GM23338 (cell line): Measurements from ENCODE around the gene SLC51A. TPM values are rescaled to one million over a fixed set of nuclear protein-coding genes. Genes with fewer than 3 reads are reported as not detected.

Source experiments
- ATAC-seq: fragments of 200-7000 bp; cut with Tn5 transposase; 3 replicates; pipeline ENCODE4 v1.9.1; 2020
- DNase-seq: peaks from one replicate; pipeline ENCODE4 v3.0.0-alpha.2; 2015; ENCODE audit warnings: low spot score
- H2AFZ ChIP-seq: fragments of 200-600 bp; sonication (generic); 2 replicates; pipeline ENCODE4 v1.8.0; 2016; ENCODE audit warnings: antibody characterized with exemption, mild to moderate bottlenecking, moderate library complexity
- H3F3A ChIP-seq: fragments of 200-600 bp; sonication (generic); replicated peaks from 2 replicates; pipeline ENCODE4 v1.8.0; 2017; ENCODE audit warnings: antibody characterized with exemption, mixed run types, low read depth
- H3K27ac ChIP-seq: fragments of 200-600 bp; sonication (generic); 2 replicates; pipeline ENCODE4 v1.6.1; 2016; ENCODE audit warnings: low read depth
- H3K27me3 ChIP-seq: fragments of 200-600 bp; sonication (generic); 2 replicates; pipeline ENCODE4 v1.8.0; 2016; ENCODE audit warnings: mild to moderate bottlenecking, mixed run types, moderate library complexity; ENCODE audit not compliant: insufficient read depth
- H3K36me3 ChIP-seq: fragments of 200-600 bp; sonication (generic); 2 replicates; pipeline ENCODE4 v1.8.0; 2016; ENCODE audit warnings: mild to moderate bottlenecking; ENCODE audit not compliant: insufficient read depth
- H3K4me1 ChIP-seq: fragments of 200-600 bp; sonication (generic); 2 replicates; pipeline ENCODE4 v1.8.0; 2016; ENCODE audit warnings: mild to moderate bottlenecking, moderate library complexity; ENCODE audit not compliant: insufficient read depth
- H3K4me2 ChIP-seq: fragments of 200-600 bp; sonication (generic); 2 replicates; pipeline ENCODE4 v1.7.1; 2017; ENCODE audit warnings: mixed run types
- H3K4me3 ChIP-seq: fragments of 200-600 bp; sonication (generic); 2 replicates; pipeline ENCODE4 v1.6.1; 2016; ENCODE audit warnings: mixed run types
- H3K79me2 ChIP-seq: fragments of 200-600 bp; sonication (generic); replicated peaks from 2 replicates; pipeline ENCODE4 v1.8.0; 2017; ENCODE audit warnings: mild to moderate bottlenecking; ENCODE audit not compliant: insufficient read depth
- H3K9me2 ChIP-seq: fragments of 200-600 bp; sonication (generic); 2 replicates; pipeline ENCODE4 v1.8.0; 2017; ENCODE audit not compliant: insufficient read depth
- H4K20me1 ChIP-seq: fragments of 200-600 bp; sonication (generic); replicated peaks from 2 replicates; pipeline ENCODE4 v1.8.0; 2017; ENCODE audit warnings: mild to moderate bottlenecking; ENCODE audit not compliant: insufficient read depth
- H3K27ac Mint-ChIP-seq: 2 replicates; pipeline ENCODE4 v1.8.0; 2020; ENCODE audit warnings: inconsistent platforms, mild to moderate bottlenecking, moderate library complexity, mixed read lengths
- H3K27me3 Mint-ChIP-seq: 3 replicates; pipeline ENCODE4 v1.8.0; 2022; ENCODE audit warnings: low read depth, mild to moderate bottlenecking, moderate library complexity, mixed read lengths, inconsistent platforms; ENCODE audit not compliant: insufficient read depth, poor library complexity
- H3K36me3 Mint-ChIP-seq: 3 replicates; pipeline ENCODE4 v1.8.0; 2021; ENCODE audit warnings: low read depth, mild to moderate bottlenecking, inconsistent platforms, moderate library complexity, mixed read lengths
- H3K4me1 Mint-ChIP-seq: 3 replicates; pipeline ENCODE4 v1.8.0; 2020; ENCODE audit warnings: mild to moderate bottlenecking, inconsistent platforms, mixed read lengths
- H3K4me3 Mint-ChIP-seq: 3 replicates; pipeline ENCODE4 v1.8.0; 2021; ENCODE audit warnings: moderate library complexity, mild to moderate bottlenecking, inconsistent platforms, mixed read lengths
- H3K9me3 Mint-ChIP-seq: 3 replicates; pipeline ENCODE4 v1.8.0; 2020; ENCODE audit warnings: moderate library complexity, mild to moderate bottlenecking, inconsistent platforms, mixed read lengths
- JUNB ChIP-seq: IDR thresholded peaks from one replicate; pipeline ENCODE4 v1.6.1; 2016; ENCODE audit warnings: antibody characterized with exemption; ENCODE audit not compliant: unreplicated experiment
- ZNF114 ChIP-seq: fragments of 250-450 bp; sonication (Bioruptor Pico); IDR thresholded peaks from 2 replicates; pipeline ENCODE4 v1.5.0; 2020; ENCODE audit warnings: mild to moderate bottlenecking, moderate library complexity
- ZNF331 ChIP-seq: fragments of 250-450 bp; sonication (Bioruptor Pico); IDR thresholded peaks from 2 replicates; pipeline ENCODE4 v1.5.0; 2020; ENCODE audit warnings: low read depth, mild to moderate bottlenecking, moderate library complexity
- polyA plus RNA-seq: library from polyadenylated mRNA; unstranded; fragments of >200 nt; fragmentation: Nextera tagmentation; extraction: Ambion mirVana; gene quantifications from 2 replicates; pipeline ENCODE4 v1.2.1, GENCODE V29; 2016
- total RNA-seq: library from RNA; depleted of rRNA; stranded (reverse); fragments of >200 nt; shearing (Covaris generic); gene quantifications from 2 replicates; pipeline ENCODE4 v1.2.3, GENCODE V29; 2014
- TF ChIP-seq, protein P1 (sequence below): fragments of 250-450 bp; sonication (Bioruptor Pico); IDR thresholded peaks from 2 replicates; pipeline ENCODE4 v1.5.0; 2020; ENCODE audit warnings: mild to moderate bottlenecking, moderate library complexity
- TF ChIP-seq, protein P2 (sequence below): IDR thresholded peaks from 2 replicates; pipeline ENCODE4 v1.6.1; 2016; ENCODE audit warnings: antibody characterized with exemption
- TF ChIP-seq, protein P3 (sequence below), 2 experiments: fragments of 200-600 bp in 1 of 2; sonication (generic) in 1 of 2; conservative IDR thresholded peaks; 2 replicates each; pipeline versions ENCODE4 v1.5.1 to v1.6.1; 2016 to 2017; ENCODE audit warnings: antibody characterized with exemption in 2 of 2, low read depth in 2 of 2, mild to moderate bottlenecking in 2 of 2, moderate library complexity in 1 of 2

Gene SLC51A
- total and polyA plus RNA-seq, 2 experiments from 2014 or later, result 4.0 to 6.7 TPM

DNA sequence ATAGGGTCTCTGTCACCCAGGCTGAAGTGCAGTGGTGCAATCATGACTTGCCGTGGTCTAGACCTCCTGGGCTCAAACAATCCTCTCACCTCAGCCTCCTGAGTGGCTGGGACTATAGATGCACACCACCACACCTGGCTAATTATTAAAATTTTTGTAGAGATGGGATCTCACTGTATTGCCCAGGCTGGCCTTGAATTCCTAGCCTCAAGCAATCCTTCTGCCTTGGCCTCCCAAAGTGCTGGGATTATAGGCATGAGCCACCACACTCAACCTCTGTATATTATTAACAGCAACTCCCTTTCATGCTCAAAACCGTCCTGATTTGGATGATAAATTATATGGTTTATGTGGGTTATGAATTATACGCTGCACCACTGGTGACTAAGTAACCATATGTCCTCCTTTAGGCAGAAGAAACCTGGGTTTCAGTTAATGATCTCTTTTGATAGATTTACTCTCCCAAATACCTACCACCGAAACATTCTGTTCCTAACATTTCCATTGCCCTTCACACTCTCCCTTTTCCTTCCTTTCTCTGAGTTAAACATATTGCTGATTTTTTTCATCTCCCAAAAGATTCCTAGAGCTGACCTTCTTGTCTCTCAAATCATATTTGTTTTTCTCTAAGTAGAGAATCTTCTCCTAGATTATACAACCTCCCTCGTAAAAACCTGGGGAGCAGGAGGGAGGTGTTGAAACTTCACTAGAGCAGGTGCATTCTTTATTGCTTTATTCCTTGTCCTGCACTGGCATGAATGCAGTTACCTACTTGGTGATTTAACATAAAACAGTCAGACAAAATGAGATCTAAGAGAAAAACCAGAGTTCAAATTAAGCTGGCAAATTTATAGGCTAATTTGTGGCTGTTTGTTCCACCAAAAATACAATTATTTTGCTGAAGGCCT lies 38.3 kb downstream of the SLC51A start:
- Histone ChIP-seq H3K36me3 (no peaks in the 10 kb centered on the region), H3K9me2 (no peaks in the 10 kb centered on the region), H3K4me3 (no peak overlapping the region), H3K27me3 (no peaks in the 10 kb centered on the region), H4K20me1 (no peaks in the 10 kb centered on the region), H3K79me2 (no peaks in the 10 kb centered on the region), H3K4me2 (no peak overlapping the region), H3F3A (peaks cover 4% of the 10 kb centered on the region; the same call in 1 of the 2 replicates), H2AFZ (no peak overlapping the region), H3K4me1 (no peaks in the 10 kb centered on the region), H3K27ac (no peak overlapping the region)
- Mint-ChIP-seq H3K4me3 (no peak overlapping the region), H3K27ac (no peak overlapping the region), H3K27me3 (no peaks in the 10 kb centered on the region), H3K4me1 (no peaks in the 10 kb centered on the region), H3K36me3 (no peaks in the 10 kb centered on the region; the same call in 2 of the 3 replicates), H3K9me3 (no peaks in the 10 kb centered on the region)
- DNase-seq (no peak), ATAC-seq (no peak)
- TF ChIP-seq, protein P1, sequence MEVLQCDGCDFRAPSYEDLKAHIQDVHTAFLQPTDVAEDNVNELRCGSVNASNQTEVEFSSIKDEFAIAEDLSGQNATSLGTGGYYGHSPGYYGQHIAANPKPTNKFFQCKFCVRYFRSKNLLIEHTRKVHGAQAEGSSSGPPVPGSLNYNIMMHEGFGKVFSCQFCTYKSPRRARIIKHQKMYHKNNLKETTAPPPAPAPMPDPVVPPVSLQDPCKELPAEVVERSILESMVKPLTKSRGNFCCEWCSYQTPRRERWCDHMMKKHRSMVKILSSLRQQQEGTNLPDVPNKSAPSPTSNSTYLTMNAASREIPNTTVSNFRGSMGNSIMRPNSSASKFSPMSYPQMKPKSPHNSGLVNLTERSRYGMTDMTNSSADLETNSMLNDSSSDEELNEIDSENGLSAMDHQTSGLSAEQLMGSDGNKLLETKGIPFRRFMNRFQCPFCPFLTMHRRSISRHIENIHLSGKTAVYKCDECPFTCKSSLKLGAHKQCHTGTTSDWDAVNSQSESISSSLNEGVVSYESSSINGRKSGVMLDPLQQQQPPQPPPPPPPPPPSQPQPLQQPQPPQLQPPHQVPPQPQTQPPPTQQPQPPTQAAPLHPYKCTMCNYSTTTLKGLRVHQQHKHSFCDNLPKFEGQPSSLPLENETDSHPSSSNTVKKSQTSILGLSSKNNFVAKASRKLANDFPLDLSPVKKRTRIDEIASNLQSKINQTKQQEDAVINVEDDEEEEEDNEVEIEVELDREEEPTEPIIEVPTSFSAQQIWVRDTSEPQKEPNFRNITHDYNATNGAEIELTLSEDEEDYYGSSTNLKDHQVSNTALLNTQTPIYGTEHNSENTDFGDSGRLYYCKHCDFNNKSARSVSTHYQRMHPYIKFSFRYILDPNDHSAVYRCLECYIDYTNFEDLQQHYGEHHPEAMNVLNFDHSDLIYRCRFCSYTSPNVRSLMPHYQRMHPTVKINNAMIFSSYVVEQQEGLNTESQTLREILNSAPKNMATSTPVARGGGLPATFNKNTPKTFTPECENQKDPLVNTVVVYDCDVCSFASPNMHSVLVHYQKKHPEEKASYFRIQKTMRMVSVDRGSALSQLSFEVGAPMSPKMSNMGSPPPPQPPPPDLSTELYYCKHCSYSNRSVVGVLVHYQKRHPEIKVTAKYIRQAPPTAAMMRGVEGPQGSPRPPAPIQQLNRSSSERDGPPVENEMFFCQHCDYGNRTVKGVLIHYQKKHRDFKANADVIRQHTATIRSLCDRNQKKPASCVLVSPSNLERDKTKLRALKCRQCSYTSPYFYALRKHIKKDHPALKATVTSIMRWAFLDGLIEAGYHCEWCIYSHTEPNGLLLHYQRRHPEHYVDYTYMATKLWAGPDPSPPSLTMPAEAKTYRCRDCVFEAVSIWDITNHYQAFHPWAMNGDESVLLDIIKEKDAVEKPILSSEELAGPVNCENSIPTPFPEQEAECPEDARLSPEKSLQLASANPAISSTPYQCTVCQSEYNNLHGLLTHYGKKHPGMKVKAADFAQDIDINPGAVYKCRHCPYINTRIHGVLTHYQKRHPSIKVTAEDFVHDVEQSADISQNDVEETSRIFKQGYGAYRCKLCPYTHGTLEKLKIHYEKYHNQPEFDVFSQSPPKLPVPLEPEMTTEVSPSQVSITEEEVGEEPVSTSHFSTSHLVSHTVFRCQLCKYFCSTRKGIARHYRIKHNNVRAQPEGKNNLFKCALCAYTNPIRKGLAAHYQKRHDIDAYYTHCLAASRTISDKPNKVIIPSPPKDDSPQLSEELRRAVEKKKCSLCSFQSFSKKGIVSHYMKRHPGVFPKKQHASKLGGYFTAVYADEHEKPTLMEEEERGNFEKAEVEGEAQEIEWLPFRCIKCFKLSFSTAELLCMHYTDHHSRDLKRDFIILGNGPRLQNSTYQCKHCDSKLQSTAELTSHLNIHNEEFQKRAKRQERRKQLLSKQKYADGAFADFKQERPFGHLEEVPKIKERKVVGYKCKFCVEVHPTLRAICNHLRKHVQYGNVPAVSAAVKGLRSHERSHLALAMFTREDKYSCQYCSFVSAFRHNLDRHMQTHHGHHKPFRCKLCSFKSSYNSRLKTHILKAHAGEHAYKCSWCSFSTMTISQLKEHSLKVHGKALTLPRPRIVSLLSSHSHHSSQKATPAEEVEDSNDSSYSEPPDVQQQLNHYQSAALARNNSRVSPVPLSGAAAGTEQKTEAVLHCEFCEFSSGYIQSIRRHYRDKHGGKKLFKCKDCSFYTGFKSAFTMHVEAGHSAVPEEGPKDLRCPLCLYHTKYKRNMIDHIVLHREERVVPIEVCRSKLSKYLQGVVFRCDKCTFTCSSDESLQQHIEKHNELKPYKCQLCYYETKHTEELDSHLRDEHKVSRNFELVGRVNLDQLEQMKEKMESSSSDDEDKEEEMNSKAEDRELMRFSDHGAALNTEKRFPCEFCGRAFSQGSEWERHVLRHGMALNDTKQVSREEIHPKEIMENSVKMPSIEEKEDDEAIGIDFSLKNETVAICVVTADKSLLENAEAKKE (CRISPR knock-in tag), result no peak
- TF ChIP-seq JUNB, result no peak
- no peak for TF ChIP-seq ZNF114 (CRISPR knock-in tag)
- TF ChIP-seq, protein P2, sequence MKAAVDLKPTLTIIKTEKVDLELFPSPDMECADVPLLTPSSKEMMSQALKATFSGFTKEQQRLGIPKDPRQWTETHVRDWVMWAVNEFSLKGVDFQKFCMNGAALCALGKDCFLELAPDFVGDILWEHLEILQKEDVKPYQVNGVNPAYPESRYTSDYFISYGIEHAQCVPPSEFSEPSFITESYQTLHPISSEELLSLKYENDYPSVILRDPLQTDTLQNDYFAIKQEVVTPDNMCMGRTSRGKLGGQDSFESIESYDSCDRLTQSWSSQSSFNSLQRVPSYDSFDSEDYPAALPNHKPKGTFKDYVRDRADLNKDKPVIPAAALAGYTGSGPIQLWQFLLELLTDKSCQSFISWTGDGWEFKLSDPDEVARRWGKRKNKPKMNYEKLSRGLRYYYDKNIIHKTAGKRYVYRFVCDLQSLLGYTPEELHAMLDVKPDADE, result no peak
- TF ChIP-seq ZNF331, result no peak
- TF ChIP-seq, protein P3, sequence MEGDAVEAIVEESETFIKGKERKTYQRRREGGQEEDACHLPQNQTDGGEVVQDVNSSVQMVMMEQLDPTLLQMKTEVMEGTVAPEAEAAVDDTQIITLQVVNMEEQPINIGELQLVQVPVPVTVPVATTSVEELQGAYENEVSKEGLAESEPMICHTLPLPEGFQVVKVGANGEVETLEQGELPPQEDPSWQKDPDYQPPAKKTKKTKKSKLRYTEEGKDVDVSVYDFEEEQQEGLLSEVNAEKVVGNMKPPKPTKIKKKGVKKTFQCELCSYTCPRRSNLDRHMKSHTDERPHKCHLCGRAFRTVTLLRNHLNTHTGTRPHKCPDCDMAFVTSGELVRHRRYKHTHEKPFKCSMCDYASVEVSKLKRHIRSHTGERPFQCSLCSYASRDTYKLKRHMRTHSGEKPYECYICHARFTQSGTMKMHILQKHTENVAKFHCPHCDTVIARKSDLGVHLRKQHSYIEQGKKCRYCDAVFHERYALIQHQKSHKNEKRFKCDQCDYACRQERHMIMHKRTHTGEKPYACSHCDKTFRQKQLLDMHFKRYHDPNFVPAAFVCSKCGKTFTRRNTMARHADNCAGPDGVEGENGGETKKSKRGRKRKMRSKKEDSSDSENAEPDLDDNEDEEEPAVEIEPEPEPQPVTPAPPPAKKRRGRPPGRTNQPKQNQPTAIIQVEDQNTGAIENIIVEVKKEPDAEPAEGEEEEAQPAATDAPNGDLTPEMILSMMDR (conservative IDR thresholded peaks at IDR 0.05; ENCODE audit: low read depth in 2 of 2), result no peak
